Ovary (tissue), 3 donors: ENCODE measurements around the gene GIMAP8.

ENCODE experiments used
- CTCF ChIP-seq, 3 donors: fragments of 450-650 bp in 2 of 3; fragments of 200-600 bp in 1 of 3; IDR thresholded peaks; one replicate each; pipeline versions ENCODE4 v1.5.1 to v1.8.0; 2016 to 2022; ENCODE audit warnings: antibody characterized with exemption in 3 of 3, mild to moderate bottlenecking in 1 of 3
- EP300 ChIP-seq: sonication (generic); formaldehyde crosslinking; IDR thresholded peaks from one replicate; pipeline ENCODE4 v1.6.1; 2017; ENCODE audit warnings: antibody characterized with exemption
- POLR2A ChIP-seq: fragments of 450-650 bp; IDR thresholded peaks from one replicate; pipeline ENCODE4 v1.6.1; 2017; ENCODE audit warnings: antibody characterized with exemption, mild to moderate bottlenecking, moderate library complexity
- donor health status: DM: no; HTN: no; CAD: no.

DNA sequence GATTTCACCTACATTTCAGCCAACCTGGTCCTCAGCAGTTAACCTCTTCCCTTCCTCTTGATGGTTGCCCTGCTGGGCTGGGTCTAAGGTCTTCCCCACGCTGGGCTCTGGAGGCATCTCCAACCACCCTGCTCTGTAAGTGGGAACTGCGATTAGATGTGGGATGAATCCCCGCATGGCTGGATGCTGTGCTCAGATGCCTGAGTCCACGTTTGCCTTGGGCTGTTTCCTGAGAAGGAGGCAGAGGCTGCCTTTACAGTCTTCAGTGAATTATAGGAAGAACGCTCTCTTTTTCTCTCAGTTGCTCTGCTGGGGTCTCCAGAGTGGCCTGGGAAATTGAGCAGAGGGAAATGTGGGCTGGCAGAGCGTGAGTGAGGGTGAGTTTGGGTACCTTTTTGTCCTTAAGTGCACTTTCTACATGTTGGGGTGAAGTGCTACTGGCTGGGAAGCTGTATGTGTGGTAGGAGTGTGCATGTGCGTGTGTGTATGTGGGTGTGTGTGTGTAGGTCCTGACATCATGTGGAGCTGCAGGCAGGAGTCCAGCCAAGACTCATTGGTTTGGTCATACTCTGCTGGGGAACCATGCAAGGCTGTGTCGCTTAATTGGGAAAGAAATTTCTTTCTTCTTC is 1.5 kb downstream of the GIMAP8 start:
- TF ChIP-seq CTCF (IDR thresholded peaks at IDR 0.05) (no peak), POLR2A (no peak), EP300 (no peak)
